ENCODE measurements around the gene TUBB.

- TF ChIP-seq, protein P1, sequence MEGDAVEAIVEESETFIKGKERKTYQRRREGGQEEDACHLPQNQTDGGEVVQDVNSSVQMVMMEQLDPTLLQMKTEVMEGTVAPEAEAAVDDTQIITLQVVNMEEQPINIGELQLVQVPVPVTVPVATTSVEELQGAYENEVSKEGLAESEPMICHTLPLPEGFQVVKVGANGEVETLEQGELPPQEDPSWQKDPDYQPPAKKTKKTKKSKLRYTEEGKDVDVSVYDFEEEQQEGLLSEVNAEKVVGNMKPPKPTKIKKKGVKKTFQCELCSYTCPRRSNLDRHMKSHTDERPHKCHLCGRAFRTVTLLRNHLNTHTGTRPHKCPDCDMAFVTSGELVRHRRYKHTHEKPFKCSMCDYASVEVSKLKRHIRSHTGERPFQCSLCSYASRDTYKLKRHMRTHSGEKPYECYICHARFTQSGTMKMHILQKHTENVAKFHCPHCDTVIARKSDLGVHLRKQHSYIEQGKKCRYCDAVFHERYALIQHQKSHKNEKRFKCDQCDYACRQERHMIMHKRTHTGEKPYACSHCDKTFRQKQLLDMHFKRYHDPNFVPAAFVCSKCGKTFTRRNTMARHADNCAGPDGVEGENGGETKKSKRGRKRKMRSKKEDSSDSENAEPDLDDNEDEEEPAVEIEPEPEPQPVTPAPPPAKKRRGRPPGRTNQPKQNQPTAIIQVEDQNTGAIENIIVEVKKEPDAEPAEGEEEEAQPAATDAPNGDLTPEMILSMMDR (IDR thresholded peaks at IDR 0.05), result no peak
- TF ChIP-seq POLR2A (IDR thresholded peaks at IDR 0.05), result no peak
Observed at GRCh38 chr6:30770592-30770991, 50.4 kb downstream of the TUBB start.
